Measurements from ENCODE around the gene GATA2.

GATA2 gene

DNA sequence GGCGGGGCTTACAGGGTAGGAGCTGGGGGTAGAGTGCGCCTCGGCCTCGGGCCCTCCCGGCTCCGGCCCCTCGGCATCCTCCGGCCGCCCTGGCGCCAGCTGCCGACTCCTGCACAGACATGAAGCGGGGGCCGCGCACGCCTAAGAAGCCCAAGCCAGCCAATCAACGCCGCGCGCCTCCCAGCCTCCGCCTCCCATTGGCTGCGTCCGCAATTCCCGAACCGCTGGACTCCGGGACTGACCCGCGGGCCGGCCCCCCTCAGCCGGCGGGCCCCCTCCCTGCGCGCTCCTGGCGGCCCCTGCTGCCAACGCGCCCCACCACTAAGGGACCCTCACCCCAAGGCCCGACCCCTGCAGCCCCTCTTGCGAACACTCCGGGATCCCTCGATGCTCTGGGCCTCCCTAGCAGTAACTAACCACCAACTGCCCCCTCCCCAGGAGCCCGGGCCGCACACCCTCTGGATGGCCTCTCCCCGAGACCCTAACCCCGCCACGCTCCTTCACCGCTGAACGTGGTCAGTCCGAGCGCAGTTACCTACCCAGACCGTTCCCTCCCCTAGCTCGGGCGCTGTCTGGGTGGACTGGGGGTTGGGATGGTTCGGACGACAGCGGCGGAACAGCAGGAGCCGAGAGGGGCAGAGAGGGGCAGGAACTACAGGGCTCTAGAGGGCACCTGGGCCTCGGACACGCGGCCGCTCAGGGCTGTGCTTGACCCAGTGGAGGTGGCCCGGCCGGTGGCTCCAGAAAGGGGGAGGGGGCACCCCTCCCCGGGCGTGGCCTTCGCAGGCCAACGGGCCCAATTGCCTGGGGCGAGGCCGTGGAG lies 5.0 kb downstream of the GATA2 start:
- DNase-seq (ENCODE audit: low read depth in 2 of 2): no peak

DNA sequence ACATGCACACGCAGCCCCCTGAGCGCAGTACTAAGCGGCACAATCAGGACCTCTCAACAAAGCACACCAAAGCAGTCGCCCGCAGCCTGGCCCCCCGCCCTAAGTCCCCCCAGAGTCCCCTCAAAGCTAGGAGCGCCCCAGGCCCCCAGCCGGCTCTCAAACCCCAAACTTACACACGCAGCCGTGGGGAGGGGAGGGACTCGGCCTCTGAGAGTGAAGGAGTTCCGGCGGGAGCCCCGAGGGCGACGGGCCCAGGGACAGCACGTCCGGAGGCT lies 5.5 kb downstream of the GATA2 start:
- no peak for DNase-seq (ENCODE audit: low read depth in 2 of 2)

DNA sequence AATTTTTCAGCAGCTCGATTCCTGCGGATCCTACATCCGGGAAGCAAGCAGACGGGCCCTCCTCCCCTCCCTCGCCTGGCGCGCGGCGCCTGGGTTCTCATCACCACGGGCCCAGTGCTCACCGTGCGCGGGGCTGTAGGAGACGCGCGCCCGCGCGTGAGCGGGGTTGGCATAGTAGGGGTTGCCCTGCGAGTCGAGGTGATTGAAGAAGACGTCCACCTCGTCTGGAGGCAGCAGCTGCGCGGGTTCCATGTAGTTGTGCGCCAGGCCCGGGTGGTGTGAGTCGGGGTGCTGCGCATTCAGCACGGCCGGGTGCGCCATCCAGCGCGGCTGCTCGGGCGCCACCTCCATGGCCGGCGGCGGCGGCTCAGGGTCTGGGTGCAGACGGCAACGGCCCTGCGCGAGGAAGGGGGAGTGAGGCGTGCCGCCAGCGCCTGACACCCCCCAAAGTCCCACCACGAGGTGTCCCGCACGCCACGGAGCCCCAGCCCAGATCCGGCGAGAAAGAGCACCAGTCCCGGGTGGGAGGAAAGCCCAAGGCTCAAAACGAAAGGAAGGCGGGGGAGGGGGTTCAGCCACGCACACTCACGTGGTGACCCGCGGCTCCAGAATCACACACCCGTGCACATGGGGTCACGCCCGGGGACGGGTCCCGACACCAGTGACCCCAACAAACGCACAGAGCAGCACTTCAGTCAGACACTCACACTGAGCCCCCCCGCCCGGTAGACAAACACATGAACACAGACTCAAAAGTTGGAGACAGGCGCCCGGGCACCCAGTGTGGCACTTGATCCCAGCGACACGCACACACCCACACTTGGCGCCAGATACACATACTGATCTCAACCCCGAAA lies 6.1 kb downstream of the GATA2 start:
- DNase-seq (ENCODE audit: low read depth in 2 of 2): no peak

DNA sequence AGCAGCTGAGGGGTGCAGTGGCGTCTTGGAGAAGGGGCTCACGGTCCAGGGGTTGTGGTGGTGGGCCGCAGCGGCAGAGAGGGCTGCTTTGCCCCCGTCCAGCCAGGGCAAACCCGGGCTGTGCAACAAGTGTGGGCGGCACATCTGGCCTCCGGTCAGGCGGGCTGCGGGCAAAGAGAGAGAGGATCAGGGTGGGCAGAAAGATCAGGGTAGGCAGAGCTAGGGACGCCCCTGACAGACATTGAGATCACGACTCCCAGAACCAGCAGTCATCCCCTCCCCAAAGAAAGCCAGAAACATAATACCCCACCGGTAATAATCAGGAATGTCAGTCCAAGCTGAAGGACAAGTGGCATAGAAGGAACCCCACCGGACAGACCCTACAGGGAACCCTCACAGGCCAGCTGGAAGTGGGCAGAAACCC lies 6.8 kb downstream of the GATA2 start:
- no peak for DNase-seq (ENCODE audit: low read depth in 2 of 2)

DNA sequence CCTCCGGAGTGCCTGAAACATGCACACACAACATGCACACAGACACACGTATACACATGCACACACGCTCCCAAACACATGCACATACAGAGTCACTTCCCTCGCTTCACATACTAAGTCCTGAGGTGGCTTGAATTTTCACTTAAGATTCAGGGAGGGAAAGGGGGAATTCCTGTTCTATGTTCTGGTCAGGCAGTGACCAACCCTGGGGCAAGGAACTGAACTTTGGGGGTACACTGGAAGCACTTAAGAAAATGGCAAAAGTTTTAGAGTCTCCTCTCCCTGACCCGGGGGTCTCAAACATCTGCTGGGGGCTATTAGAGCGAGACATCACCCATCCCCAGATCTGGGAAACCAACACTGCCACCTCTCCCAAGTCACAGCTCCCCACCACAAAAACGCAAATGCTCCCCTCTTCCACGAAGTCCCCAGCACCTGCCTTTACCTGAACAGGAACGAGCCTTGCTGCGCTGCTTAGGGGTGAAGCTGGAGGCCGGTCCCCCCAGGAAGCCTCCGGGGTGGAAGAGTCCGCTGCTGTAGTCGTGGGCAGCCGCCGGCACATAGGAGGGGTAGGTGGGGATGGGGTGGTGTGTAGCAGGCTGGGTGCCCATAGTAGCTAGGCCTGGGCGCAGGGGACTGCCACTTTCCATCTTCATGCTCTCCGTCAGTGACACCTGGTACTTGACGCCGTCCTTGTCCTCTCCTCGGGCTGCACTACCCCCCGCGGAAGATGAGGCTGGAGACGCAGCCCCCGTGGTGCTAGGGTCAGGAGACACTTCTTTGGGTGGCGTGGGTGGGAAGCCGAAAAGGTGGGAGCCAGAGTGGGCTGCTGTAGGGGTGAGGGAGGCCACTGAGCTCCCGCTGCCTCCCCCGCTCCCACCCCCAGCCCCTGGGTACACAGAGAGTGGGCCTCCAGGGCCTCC lies 7.5 kb downstream of the GATA2 start:
- DNase-seq (ENCODE audit: low read depth in 2 of 2): no peak

DNA sequence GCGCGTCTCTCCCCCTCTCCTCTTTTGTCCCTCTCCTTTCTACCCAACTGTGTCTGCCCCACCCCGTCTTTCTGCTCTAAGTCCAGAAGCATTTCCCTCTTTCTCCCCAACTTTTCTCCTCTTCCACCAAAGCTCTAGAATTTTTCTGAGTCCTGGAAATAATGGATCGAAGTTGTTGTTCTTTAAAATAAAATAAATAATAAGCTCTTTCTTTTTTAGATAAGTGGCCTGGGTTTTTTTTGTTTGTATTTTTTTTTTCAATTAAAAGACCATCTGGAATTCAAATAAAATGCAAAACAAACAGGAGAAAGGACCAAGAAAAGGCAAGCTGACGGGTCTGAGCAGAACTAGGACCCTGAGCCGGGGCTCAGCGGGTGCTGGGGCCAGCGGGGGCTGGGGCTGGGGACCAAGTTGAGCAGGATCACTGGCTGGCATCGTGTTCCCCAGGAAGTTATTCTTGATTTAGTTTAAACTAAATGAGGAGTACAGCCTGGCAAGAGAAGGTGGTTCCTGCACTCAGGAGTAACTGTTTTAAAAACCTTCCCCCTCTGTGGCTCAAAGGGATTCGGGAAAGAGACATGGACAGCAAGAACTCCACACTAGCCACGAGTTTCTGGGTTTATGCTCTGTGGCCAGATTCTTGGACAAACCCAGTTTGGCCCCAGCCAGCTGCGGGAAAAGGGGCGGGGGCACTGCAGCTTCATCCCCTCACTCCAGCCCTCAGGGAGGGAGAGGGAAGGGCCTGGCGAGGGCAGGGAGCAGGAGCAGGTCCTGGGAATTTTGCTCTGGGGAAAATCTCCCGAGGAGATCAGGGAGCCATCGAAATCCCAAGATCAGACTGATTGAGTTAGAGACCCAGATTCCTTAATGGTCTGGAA lies 8.4 kb downstream of the GATA2 start:
- DNase-seq (ENCODE audit: low read depth in 2 of 2): no peak

DNA sequence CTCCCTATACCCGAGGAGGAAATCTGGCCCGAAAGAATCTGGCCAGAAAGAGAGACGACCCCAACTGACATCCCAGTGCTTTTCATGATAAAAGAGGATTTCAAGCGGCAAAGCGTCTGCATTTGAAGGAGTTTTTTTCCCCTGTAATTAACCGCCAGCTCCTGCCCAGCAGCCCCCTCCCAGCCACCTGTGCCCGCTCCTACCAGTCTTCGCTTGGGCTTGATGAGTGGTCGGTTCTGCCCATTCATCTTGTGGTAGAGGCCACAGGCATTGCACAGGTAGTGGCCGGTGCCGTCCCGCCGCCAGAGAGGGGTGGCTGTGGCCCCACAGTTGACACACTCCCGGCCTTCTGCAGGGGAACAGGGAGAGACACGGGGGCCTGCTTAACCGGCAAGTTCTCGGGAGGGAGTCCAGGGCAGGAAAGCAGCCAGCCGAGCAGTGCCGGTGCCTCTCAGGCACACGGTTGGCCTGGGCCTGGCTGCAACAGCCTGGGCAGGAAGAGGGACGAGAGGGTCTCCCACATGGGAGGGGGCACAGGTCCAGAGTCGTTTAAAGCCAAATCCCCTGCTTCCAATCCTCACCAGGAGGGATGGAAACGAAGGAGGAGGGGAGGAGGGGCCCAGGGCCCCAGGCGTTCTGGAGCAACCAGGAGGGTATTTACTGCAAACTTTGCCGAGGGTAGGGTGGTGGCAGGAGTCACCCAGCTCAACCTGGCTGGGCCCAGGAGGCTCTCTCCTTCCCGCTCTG lies 9.2 kb downstream of the GATA2 start:
- DNase-seq (ENCODE audit: low read depth in 2 of 2): no peak

DNA sequence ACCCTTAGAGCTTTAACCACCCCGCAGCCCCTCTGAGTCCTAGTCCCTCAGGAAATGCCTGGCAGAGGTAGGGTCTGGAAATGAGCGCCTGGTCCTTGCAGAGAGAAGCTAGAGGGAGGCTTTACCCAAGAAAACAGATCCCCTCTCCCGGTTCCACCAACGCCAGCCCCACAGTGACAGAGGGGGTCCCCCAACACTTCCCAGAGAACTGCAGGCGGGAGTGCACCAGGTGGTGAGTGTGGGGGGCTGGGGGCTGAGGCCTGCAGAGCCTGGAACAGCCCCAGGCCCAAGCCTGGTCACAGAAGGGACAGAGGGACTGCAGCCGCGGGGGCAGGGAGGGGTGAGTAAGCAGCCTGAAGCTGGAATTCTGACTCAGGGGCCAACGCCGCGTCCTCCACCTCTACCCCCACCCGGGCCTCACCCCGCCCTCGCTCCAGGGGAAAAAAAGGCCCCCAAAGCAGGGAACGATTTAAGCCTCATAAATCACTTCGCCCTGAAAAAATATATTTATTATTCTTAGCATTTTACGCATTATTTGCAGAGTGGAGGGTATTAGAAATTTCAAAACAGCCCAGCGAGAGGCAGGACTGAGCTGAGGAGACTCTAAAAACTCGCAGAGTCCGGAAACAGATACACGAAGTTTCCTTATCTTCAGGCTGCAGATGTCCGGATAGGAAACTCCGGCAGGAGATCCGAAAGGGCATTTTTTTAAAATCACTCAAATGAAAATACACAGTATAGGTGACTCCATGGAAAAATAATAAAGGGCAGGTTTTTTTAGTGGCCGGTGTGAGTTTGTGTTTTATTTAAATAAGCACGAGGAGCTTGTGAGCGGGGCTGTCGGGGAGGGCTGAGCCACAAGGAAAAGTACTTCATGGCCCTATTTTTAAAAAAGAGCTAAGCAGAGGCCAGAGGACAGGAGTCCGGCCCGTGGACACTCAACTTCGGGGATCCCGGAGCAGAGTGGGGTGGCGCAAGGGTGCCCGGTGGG lies 10.0 kb downstream of the GATA2 start:
- no peak for DNase-seq (ENCODE audit: low read depth in 2 of 2)

DNA sequence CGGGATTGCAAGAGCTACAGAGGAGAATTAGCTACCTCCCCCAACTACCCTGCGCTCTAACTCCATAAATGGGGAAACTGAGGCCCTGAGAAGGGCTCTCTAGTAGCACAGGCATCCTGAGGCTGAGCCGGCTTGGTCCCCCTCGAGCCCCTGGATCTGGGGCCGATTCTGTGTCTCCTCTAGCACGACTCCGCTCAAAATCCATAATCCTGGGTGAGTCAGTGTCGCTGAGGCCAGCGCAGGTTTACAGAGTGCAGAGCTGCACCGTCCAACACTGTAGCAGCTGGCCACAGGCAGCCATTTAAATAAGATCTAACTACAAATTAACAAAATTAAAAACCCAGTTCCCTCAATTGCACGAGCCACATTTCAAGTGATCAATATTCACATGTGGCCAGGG lies 10.8 kb downstream of the GATA2 start:
- DNase-seq (ENCODE audit: low read depth in 2 of 2): no peak

DNA sequence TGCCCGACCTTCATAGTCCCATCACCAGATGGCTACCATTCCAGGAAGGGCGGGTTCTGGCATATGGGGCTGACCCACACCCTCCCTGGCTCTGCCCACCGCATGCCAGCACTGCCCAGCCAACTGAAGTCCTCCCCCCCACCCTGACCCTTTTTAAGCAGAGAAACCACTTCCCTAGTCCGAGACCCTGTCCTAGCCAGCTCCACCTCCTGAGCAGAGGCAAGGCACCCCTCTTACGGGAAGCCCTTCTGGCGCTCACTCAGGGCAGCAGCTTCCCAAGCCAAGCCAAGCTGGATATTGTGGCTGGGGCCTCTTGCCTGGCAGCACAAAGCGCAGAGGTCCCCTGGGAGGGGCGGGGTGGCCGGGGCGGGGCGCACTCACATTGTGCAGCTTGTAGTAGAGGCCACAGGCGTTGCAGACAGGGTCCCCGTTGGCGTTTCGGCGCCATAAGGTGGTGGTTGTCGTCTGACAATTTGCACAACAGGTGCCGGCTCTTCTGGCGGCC lies 11.5 kb downstream of the GATA2 start:
- DNase-seq (ENCODE audit: low read depth in 2 of 2): no peak

DNA sequence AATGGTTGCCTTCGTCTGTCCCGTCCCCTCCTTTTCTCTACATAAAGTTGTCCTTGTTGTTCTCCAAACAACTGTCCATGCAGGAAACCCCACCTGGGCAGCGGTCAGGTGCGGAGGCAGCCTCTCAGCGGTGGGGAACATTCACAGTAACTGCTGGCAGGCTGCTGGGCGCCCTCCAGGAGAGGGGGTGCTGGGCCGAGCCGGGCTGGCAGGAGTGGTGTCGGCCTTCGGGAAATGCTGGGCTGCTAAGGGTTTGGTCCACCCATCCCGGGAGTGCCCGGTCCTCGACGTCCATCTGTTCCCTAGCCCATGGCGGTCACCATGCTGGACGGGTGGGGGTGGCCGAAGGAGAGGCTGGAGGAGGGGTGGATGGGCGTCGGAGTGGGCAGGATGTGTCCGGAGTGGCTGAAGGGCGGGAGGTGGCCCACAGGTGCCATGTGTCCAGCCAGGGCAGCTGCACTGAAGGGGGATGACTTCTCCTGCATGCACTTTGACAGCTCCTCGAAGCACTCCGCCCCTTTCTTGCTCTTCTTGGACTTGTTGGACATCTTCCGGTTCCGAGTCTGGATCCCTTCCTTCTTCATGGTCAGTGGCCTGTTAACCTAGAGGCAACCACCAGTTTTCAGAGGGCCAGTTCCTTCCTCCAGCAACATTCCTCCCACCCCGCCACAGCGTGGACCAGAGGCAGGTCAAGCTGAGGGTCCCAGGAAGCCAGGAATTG lies 12.1 kb downstream of the GATA2 start:
- DNase-seq (ENCODE audit: low read depth in 2 of 2): no peak

DNA sequence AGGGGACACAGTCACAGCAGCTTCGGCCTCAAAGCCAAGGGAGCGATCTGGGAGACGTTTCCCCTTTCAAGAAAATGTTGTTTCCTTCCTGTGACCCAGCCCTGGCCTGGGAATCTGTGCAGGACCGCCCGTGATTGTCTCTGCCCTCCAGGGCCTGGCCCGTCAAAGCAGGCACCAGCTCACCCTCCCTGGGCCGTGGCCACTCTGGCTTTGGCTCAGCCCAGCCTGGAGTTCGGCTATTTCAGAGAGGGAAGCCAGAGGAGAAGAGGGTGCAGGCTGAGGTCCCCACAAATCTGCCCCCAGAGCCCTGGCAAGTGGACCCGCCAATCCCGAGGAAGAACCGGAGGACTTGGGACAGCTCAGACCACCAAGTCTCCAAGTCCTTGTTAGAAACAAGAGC lies 12.7 kb downstream of the GATA2 start:
- DNase-seq (ENCODE audit: low read depth in 2 of 2): no peak

DNA sequence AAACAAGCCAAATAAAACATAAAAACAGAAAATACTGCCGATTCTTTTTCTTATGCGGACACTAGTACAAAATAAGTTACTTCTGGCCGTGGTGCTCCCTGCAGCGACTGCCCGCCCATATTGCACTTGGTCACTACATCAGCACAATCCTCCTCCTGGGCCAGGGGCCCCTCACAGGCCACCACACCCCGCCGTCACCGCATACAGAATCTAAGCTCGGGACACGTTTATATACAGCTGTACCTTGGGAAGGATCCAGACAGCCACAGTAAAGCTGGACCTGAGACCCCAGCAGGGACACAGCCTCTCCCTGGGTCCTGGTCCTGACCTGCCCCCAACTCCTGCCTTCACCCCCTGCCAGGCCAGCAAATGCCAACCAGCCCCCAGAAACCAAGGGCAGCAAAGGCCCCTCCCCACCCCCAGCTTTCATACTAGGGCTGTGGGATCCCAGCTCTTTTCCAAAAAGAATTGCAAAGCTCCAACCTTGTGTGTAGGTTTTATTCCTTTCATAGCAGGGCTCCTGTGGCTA lies 13.4 kb downstream of the GATA2 start:
- DNase-seq (ENCODE audit: low read depth in 2 of 2): no peak

DNA sequence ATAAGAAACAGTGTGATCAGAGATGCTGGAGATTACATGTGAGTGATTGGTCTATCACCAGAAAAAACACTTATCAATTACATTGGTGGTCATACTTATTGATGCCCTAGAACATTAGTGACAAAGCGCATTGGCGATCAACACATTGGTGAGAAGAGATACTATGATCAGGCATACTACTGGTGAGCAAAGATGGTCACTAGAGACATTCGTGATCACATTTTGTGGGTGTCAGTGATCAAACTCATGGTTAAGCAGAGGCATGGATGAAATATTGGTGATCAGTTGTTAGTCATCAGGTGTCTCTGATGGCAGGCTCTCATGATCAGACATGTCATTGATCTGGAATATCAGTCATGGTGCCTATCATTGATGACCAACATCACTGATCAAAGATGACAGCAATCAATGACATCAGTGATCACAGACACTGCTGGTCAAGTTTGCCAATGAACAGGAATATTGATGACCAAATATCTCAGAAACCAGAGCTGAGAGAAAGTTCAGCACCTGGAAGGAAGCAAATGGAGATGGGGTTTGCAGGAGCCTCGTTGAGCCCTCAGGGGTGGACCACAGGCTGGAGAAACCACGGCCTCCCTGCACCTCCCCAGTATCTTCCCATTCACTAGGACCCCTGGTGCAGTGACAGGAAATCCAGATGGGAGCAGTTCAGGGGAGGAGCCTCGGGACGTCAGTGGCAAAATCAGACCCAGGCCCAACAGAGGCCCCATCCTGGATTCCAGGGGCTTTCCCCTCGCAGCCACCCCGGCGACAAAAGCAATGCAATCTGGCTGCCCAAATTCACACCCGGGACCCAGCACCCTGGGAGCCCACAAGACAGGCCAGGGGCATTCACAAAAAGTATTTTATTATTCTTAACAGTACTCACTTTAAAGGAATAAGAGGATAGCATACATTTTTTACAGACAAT lies 14.2 kb downstream of the GATA2 start:
- DNase-seq (ENCODE audit: low read depth in 2 of 2): no peak

DNA sequence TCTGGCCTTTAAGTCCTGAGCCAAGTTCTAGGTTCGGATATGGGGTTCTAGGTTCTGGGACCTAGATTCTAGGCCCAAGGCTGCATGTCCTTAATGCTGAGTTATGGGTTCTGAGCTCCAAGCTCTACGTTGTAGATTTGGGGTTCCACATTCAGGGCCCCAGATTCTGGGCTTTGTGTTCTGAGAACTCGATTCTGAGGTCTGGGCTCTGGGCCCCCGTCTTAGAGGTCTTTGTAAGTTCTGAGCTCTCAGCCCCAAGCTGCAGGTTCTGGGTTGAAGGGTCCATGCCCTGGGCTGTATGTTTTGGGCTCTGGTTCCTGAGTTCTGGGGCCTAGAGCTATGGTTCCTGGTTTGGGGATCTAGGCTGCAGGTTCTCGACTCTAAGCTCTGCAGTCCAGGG lies 16.3 kb downstream of the GATA2 start:
- DNase-seq (ENCODE audit: low read depth in 2 of 2): no peak

DNA sequence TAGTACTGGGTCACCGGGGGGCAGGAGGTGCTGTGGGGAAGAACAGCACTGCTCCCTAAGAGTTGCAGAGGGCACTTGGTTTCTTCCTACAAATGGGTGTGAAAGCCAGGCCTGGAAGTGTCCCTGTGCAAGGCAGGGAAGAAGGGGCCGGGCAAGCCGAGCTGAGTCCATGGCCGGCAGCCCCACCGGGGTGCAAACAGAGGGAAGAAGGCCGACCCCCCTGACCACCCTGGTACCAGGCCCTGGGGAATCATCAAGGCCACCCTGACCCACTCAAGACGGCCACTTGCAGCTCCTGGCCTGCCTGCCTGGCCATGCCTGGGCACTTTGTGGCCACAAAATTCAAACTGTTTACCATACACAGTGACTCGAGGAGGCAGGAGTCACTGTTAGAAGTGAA lies 17.6 kb downstream of the GATA2 start:
- no peak for DNase-seq (ENCODE audit: low read depth in 2 of 2)

DNA sequence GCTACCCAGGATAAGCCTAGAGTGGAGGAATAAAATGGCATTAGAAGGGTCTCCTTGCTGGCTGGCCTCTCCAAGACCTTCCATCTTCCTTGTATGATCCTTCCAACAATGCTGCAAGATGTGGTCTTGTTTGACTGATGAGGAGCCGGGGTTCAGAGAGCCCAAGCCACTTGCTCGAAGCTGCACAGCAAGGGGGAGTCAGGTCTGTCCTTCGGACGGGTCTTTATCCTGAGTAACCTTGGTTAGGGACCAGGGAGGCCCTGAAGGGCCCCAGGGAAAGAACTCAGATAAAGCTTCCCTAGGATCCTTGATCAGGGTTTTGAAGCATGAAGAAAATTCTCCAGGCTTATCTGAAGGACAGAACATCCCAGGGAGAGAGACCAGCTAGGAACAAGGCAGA lies 19.3 kb downstream of the GATA2 start:
- no peak for DNase-seq (ENCODE audit: low read depth in 2 of 2)

Measured in stimulated activated CD4-positive, alpha-beta T cell treated with anti-CD3 and anti-CD28 coated beads, Interleukin-15, amount 100 ng/mL, for 48 hours (primary cell).